GM12875 (cell line): ENCODE data around the gene PPP1R12B.
"Not testable (repeated sequence)": the region's sequence is repeated elsewhere in the genome, so short reads cannot be mapped to it uniquely, and the experiment has no call there.

Experiments
- H3K4me3 ChIP-seq: one replicate; pipeline ENCODE4 v1.5.1; 2011; ENCODE audit warnings: low read depth, low read length, control low read depth
- CTCF ChIP-seq: IDR thresholded peaks from 2 replicates; pipeline ENCODE4 v1.5.1; 2011; ENCODE audit warnings: low read depth, mild to moderate bottlenecking, control low read depth, inconsistent platforms, low read length, moderate library complexity, borderline replicate concordance; ENCODE audit not compliant: insufficient read depth

Gene PPP1R12B

GRCh38 chr1:202576816-202577215 is 228.3 kb downstream of the PPP1R12B start:
- no peak overlapping the region for H3K4me3 ChIP-seq
- TF ChIP-seq CTCF: no peak

- no peak for TF ChIP-seq CTCF
- no peak overlapping the region for H3K4me3 ChIP-seq
Observed at GRCh38 chr1:202577381-202577780, 228.9 kb downstream of the PPP1R12B start.

- H3K4me3 ChIP-seq: no peak overlapping the region
- TF ChIP-seq CTCF: no peak
Observed at GRCh38 chr1:202578001-202578504, 229.6 kb downstream of the PPP1R12B start.

GRCh38 chr1:202578565-202578964 is 230.1 kb downstream of the PPP1R12B start:
- H3K4me3 ChIP-seq: no peak overlapping the region
- TF ChIP-seq CTCF: no peak

GRCh38 chr1:202579806-202580205 is 231.3 kb downstream of the PPP1R12B start:
- H3K4me3 ChIP-seq: no peak overlapping the region
- no peak for TF ChIP-seq CTCF

- TF ChIP-seq CTCF: no peak
- no peak overlapping the region for H3K4me3 ChIP-seq
Observed at GRCh38 chr1:202580619-202581018, 232.1 kb downstream of the PPP1R12B start.

GRCh38 chr1:202582350-202582749 is 233.9 kb downstream of the PPP1R12B start:
- H3K4me3 ChIP-seq: not testable (repeated sequence)
